GM12891 (cell line): ENCODE results near the gene SMYD3.

Source experiments
- POLR2A ChIP-seq: IDR thresholded peaks from 2 replicates; pipeline ENCODE4 v1.6.1; 2011; ENCODE audit warnings: low read depth, low read length, control low read depth
- POLR2AphosphoS5 ChIP-seq: IDR thresholded peaks from 2 replicates; pipeline ENCODE4 v1.6.1; 2011; ENCODE audit warnings: low read depth, low read length, control low read depth

GRCh38 chr1:246351721-246352120 lies 155.4 kb downstream of the SMYD3 start:
- TF ChIP-seq POLR2A = no peak
- no peak for TF ChIP-seq POLR2AphosphoS5
